ENCODE measurements around the gene POPDC3. TPM values are rescaled to one million over a fixed set of nuclear protein-coding genes. Genes with fewer than 3 reads are reported as not detected.

The POPDC3 gene
- polyA plus RNA-seq, 1 donor from 2014 or later, result not detected

DNA sequence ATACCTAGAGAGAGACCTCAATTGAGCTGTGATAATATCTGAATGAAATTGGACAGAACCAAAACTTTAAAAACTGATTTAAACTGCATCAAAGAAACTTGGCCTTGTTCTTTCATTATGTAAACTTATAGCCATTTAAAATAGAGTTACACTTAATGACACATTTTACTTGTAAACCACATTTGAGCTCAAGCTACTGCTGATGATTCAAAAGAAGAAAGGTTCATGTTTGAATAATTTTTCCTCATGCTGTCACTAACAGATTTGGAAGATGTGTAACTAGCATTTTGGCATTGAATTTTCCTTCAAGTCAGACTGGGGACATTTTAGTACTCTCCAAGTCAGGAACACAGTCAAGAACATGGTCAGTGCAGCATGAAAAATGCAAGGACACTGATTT lies 26.9 kb downstream of the POPDC3 start:
- Histone ChIP-seq H3K9ac (ENCODE audit: low read length) (no peak overlapping the region), H3K36me3 (ENCODE audit: insufficient read depth, low read length) (no peaks in the 10 kb centered on the region), H3K79me2 (replicated peaks; ENCODE audit: insufficient read depth, low read length) (no peaks in the 10 kb centered on the region), H2AFZ (ENCODE audit: low read depth, low read length) (no peak overlapping the region), H3K9me3 (ENCODE audit: low read length) (no peaks in the 10 kb centered on the region), H3K4me3 (ENCODE audit: low read length) (no peak overlapping the region), H3K27ac (ENCODE audit: low read length) (no peak overlapping the region), H3K27me3 (ENCODE audit: insufficient read depth, low read depth, low read length) (no peaks in the 10 kb centered on the region), H3F3A (ENCODE audit: insufficient read depth, low read length, poor library complexity, severe bottlenecking) (no peaks in the 10 kb centered on the region), H3K4me2 (ENCODE audit: low read length) (no peak overlapping the region), H4K20me1 (ENCODE audit: insufficient read depth) (no peaks in the 10 kb centered on the region), H3K9me2 (ENCODE audit: insufficient read depth, low read length) (no peaks in the 10 kb centered on the region)
- TF ChIP-seq EP300 (conservative IDR thresholded peaks at IDR 0.05; ENCODE audit: poor library complexity, severe bottlenecking), result no peak
- TF ChIP-seq SMC3 (conservative IDR thresholded peaks at IDR 0.05; ENCODE audit: poor library complexity), result no peak
- TF ChIP-seq MXI1 (conservative IDR thresholded peaks at IDR 0.05; ENCODE audit: poor library complexity, severe bottlenecking), result no peak
- TF ChIP-seq, protein P1, sequence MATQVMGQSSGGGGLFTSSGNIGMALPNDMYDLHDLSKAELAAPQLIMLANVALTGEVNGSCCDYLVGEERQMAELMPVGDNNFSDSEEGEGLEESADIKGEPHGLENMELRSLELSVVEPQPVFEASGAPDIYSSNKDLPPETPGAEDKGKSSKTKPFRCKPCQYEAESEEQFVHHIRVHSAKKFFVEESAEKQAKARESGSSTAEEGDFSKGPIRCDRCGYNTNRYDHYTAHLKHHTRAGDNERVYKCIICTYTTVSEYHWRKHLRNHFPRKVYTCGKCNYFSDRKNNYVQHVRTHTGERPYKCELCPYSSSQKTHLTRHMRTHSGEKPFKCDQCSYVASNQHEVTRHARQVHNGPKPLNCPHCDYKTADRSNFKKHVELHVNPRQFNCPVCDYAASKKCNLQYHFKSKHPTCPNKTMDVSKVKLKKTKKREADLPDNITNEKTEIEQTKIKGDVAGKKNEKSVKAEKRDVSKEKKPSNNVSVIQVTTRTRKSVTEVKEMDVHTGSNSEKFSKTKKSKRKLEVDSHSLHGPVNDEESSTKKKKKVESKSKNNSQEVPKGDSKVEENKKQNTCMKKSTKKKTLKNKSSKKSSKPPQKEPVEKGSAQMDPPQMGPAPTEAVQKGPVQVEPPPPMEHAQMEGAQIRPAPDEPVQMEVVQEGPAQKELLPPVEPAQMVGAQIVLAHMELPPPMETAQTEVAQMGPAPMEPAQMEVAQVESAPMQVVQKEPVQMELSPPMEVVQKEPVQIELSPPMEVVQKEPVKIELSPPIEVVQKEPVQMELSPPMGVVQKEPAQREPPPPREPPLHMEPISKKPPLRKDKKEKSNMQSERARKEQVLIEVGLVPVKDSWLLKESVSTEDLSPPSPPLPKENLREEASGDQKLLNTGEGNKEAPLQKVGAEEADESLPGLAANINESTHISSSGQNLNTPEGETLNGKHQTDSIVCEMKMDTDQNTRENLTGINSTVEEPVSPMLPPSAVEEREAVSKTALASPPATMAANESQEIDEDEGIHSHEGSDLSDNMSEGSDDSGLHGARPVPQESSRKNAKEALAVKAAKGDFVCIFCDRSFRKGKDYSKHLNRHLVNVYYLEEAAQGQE (IDR thresholded peaks at IDR 0.05; ENCODE audit: borderline replicate concordance), result no peak
- TF ChIP-seq POLR2AphosphoS5 (IDR thresholded peaks at IDR 0.05), result no peak
- TF ChIP-seq TAF1 (IDR thresholded peaks at IDR 0.05; ENCODE audit: low read depth), result no peak
- TF ChIP-seq RAD21 (conservative IDR thresholded peaks at IDR 0.05), result no peak
- TF ChIP-seq, protein P2, sequence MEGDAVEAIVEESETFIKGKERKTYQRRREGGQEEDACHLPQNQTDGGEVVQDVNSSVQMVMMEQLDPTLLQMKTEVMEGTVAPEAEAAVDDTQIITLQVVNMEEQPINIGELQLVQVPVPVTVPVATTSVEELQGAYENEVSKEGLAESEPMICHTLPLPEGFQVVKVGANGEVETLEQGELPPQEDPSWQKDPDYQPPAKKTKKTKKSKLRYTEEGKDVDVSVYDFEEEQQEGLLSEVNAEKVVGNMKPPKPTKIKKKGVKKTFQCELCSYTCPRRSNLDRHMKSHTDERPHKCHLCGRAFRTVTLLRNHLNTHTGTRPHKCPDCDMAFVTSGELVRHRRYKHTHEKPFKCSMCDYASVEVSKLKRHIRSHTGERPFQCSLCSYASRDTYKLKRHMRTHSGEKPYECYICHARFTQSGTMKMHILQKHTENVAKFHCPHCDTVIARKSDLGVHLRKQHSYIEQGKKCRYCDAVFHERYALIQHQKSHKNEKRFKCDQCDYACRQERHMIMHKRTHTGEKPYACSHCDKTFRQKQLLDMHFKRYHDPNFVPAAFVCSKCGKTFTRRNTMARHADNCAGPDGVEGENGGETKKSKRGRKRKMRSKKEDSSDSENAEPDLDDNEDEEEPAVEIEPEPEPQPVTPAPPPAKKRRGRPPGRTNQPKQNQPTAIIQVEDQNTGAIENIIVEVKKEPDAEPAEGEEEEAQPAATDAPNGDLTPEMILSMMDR (IDR thresholded peaks at IDR 0.05; ENCODE audit: poor library complexity, severe bottlenecking), result no peak
- no peak for TF ChIP-seq EZH2 (IDR thresholded peaks at IDR 0.05; ENCODE audit: borderline replicate concordance, insufficient read depth, low read length, poor library complexity, severe bottlenecking)

DNA sequence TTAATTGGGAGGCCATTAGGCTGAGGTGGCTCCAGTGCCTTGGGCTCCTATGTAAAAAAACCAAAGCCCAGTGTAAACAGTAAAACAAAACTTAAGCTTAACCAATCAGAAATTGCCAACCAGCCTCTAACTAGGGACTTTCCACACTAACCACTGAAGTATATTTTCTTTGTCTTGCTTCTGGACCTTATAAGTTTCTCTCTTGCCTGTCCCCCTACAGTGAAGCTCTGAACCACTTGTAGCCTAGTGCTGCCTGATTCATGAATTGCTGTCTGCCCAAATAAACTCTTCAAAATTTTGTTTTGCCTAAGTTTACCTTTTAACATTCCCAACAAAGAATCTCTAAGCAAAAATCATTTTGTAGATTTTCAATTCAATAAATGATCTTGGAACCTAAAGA lies 28.2 kb downstream of the POPDC3 start:
- H3K4me2 ChIP-seq (ENCODE audit: low read length), result no peak overlapping the region
- no peaks in the 10 kb centered on the region for H3F3A ChIP-seq (ENCODE audit: insufficient read depth, low read length, poor library complexity, severe bottlenecking)
- TF ChIP-seq EZH2 (IDR thresholded peaks at IDR 0.05; ENCODE audit: borderline replicate concordance, insufficient read depth, low read length, poor library complexity, severe bottlenecking) (no peak), EP300 (conservative IDR thresholded peaks at IDR 0.05; ENCODE audit: poor library complexity, severe bottlenecking) (no peak), POLR2AphosphoS5 (IDR thresholded peaks at IDR 0.05) (no peak), TAF1 (IDR thresholded peaks at IDR 0.05; ENCODE audit: low read depth) (no peak), MXI1 (conservative IDR thresholded peaks at IDR 0.05; ENCODE audit: poor library complexity, severe bottlenecking) (no peak), RAD21 (conservative IDR thresholded peaks at IDR 0.05) (no peak)
- TF ChIP-seq, protein P2 (IDR thresholded peaks at IDR 0.05; ENCODE audit: poor library complexity, severe bottlenecking), result no peak
- TF ChIP-seq, protein P1 (IDR thresholded peaks at IDR 0.05; ENCODE audit: borderline replicate concordance), result no peak
- no peaks in the 10 kb centered on the region for H3K9me3 ChIP-seq (ENCODE audit: low read length)
- H2AFZ ChIP-seq (ENCODE audit: low read depth, low read length), result no peak overlapping the region
- H3K36me3 ChIP-seq (ENCODE audit: insufficient read depth, low read length), result no peaks in the 10 kb centered on the region
- H4K20me1 ChIP-seq (ENCODE audit: insufficient read depth), result no peaks in the 10 kb centered on the region
- H3K9me2 ChIP-seq (ENCODE audit: insufficient read depth, low read length), result no peaks in the 10 kb centered on the region
- no peak overlapping the region for H3K27ac ChIP-seq (ENCODE audit: low read length)
- no peaks in the 10 kb centered on the region for H3K79me2 ChIP-seq (replicated peaks; ENCODE audit: insufficient read depth, low read length)
- H3K9ac ChIP-seq (ENCODE audit: low read length), result no peak overlapping the region
- H3K27me3 ChIP-seq (ENCODE audit: insufficient read depth, low read depth, low read length), result no peaks in the 10 kb centered on the region
- H3K4me3 ChIP-seq (ENCODE audit: low read length), result no peak overlapping the region
